Esophagus mucosa (tissue), 1 donor: ENCODE results near the gene PPIL6. TPM values are rescaled to one million over a fixed set of nuclear protein-coding genes. Genes with fewer than 3 reads are reported as not detected.

Experiments
- ATAC-seq: fragments of 200-7000 bp; cut with Tn5 transposase; one replicate; pipeline ENCODE4 v1.9.1; 2020
- total RNA-seq: library from RNA; stranded (reverse); gene quantifications from one replicate; pipeline ENCODE4 v1.2.4, GENCODE V29; 2023
- donor health status: DM: yes; HTN: yes; CAD: no.

Gene PPIL6
- total RNA-seq, 1 donor from 2014 or later: 0.84 TPM

DNA sequence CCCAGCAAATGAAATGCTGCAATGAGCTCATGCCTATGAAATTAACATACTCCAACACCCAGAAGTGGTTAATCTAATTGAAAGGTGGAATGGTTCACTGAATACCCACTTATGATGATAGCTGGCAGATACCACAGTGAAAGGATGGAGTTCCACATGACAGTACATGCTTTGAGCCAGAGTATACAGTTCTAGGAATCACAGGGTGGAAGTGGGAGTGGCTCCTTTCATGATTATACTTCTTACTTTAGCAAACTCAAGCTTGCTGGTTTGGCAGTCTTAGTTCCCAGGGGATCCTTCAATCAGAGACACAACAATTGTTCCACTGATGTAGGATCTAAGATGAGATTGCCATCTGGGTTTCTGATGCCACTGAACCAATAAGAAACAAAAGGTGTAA lies 79.6 kb downstream of the PPIL6 start:
- peak; percentile 60 for ATAC-seq

DNA sequence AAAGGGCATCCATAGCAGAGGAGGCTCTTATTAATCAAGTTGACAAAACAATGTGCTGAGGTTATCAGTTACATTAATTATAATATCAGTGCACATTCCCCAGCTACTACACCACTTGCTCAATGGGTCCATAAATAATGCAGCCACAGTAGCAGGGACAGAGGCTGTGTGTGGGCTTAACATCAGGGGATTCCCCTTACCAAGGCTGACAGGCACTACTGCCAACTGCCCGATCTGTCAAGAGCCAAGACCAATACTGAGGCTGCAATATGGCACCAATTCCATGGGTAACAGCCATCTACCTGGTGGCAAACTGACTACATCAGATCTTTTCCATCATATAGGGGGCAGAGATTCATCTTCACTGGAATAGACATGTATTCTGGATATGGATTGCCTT lies 80.1 kb downstream of the PPIL6 start:
- ATAC-seq: no peak

DNA sequence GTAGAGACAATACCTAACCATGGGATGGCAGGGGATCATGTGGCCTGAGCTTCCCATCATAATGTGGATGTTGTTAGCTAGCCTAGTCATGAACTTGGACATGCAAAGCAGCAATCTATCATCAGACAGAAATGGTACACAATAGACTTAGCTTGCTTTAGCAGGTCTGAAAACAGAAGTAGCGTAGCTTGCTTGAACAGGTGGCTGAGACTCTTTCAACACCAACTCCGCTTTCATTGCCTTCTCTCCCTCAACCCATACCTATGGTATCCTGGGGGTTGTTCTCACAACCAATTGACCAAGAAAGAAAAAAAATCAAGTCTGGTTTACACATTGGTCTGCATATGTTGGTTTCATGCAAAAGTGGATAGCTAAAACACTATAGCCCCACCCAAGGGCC lies 81.2 kb downstream of the PPIL6 start:
- ATAC-seq: no peak

DNA sequence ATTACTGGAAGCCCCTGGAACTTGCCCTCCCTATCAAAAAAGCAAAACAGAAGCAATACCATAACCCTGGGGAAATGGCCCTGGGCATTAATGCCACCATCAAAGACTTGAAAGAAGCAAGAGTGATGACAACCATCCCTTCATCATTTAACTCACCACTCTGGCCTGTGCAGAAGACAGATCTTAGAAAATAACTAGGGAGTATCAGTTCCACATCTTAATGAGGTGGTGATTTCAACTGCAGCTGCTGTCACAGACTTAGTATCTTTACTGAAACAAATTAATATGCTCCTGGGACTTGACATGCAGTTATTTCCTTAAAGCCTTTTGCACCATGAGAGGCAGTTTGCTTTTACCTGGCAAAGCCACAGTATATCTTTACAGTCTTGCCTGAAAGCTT lies 82.2 kb downstream of the PPIL6 start:
- ATAC-seq: no peak

DNA sequence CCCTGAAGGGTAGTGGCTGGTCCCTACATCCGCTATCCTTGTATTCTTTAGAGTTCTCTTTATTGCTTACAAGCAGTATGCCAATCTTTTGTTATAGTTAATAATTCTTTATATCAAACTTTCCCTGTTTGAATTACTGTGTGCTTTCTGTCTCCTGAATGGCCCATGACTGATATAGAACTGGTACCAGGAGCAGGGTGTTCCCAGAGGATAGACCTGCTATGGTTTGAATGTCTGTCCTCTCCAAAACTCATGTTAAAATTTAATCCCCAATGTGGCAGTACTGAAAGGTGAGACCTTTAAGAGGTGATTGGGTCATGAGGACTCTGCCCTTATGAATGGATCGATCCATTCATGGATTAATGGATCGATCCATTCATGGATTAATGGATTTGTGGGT lies 84.2 kb downstream of the PPIL6 start:
- no peak for ATAC-seq

DNA sequence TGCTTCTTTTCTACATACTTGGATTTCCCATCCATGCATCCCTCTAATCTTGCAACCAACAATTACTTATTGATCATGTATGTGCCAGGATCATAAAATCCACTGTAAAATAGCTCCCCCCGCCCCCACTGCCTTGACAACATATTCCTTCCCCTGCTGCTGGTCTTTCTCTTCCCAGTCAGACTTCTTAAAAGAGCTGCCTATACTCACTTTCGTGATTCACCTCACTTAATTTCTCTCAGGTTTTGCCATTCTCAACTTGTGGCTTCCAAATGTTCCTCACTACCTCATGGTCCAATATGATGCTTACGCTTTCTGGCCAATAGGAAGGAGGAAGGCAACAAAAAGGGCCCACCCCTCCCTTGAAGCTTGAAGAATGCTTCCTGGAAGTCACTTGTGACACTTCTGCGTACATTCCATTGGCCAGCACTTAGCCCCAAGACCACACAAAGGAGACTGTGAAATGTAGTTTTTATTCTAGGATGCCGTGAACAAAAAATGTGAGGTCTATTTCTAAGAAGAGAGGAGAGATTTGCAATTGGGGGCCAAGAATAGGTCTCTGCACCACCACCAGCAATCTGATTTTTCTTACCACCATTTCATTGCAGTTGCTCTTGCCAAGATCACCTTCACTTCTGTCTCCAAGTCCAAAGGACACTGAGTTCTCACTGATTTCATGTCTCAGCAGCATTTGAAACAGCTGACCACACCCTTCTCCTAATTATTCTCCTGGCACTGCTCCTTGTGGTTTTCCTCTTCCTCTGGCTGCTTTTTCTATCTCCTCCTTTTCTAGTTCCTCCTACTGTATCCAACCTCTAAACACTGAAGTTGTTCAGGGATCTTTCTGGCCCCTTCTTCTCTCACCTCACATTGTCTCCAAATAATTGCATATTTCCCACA lies 88.9 kb downstream of the PPIL6 start:
- ATAC-seq: no peak

DNA sequence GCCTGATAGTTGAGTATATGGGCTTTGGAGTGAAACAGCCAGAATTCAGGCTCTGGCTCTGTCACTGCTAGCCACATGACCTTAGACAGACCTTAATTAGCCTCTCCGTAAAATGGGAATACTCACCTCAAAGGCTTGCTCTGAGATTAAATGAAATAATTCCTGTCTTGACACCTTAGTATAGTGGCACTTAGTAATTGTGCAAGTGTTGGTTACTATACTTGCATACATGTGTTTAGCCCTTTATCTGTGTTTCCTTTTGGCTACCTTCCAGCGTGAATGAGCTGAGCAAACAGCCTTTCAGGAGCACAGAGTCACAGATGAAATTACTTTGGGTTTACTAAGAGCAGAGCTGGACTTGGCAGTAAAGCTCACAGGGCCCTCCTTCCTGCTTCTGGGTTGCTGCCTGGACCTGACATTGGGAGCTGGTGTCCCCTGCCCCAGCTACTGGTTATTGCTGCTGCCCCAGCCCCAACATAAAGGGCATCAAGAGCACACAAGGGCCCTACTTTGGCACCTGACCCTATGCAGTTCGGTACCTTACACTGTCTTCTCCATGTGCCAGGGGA lies 90.9 kb downstream of the PPIL6 start:
- ATAC-seq: peak; percentile 93

DNA sequence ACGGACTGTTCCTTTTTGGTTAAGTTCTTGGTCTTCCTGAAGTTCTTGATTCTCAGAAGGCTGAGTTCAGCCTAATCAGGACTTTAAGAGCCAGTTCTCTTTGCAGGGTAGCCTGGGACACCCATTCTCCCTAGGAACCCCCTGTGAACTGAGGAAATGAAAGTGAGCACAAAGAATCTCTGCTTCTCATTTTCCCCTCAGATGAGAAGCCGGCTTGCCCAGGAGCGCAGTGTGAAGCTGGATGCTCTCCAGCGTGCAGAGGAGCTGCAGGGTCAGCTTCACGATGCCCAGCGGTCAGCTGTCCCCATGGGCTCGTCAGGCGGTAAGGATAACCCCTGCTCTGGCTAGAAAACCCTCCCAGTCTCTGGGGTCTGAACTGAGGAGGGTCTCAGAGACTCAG lies 92.2 kb downstream of the PPIL6 start:
- no peak for ATAC-seq

DNA sequence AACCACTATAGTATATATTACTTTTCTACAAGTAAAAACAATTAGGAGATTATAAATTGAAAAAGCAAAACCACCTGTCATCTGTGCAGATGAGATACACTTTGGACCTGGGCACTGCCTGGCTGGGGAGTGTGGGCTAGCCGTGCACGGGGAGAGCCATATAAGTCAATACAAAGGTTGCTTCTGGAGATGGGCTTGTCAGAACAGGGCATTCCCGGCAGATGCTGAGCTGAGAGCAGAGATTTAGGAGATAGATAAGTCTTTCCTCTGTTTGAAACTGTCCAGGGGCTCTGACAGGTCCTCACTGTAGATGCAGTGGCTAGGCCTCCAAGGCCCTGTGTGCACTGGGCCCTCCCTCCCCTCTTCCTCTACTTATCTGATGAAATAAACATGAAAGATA lies 92.6 kb downstream of the PPIL6 start:
- no peak for ATAC-seq

DNA sequence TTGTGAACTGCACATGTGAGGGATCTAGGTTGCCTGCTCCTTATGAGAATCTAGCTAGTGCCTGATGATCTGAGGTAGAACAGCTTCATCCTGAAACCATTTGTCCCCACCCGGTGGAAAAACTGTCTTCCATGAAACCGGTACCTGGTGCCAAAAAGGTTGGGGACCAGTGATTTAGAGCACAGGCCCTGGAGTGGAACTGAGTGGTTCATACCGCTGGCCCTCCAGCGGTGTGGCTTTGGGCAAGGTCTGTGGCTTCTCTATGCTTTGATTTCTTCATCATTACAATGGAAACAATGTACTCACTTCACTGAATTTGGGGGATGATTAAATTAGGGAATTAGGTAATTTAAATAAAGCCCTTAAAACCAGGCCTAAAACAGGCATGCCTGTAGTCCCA lies 94.4 kb downstream of the PPIL6 start:
- no peak for ATAC-seq

DNA sequence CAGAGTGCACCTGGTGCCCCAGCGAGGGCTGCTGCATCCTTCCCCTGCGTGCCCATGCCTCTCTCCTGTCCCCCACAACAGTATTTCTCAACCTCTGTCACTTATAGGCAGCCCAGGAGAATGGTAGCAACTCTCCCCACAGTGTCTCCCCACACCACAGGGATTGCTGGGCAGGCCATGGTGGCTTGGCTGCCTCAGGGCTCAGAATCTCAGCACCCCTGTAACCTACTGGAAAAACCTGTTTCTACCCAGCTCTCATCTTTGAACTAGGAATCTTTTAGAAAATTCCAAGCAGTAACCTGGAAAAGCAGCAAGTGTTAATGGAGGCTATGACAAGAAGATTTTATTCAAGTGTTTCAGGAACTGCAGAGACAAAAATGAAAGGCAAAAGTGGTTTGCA lies 96.2 kb downstream of the PPIL6 start:
- ATAC-seq: peak; percentile 54

DNA sequence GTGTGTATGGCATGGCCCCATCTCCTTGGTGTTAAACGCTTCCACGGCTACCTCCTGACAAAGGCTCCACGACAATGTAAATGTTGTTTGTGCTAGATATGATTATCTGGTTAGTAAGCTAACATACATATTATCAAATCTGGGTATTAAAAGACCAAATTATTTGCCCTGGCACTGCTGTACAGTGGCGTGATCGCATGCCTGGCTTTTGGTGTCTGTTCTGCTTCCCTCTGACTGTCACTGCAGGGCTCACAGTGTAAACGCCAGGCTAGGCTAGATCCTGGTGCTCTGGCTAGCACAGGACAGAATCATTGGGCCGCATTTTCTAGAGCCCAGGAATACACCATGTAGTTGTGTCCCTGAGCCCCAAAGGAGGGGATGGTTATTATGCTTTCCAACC lies 96.9 kb downstream of the PPIL6 start:
- no peak for ATAC-seq

DNA sequence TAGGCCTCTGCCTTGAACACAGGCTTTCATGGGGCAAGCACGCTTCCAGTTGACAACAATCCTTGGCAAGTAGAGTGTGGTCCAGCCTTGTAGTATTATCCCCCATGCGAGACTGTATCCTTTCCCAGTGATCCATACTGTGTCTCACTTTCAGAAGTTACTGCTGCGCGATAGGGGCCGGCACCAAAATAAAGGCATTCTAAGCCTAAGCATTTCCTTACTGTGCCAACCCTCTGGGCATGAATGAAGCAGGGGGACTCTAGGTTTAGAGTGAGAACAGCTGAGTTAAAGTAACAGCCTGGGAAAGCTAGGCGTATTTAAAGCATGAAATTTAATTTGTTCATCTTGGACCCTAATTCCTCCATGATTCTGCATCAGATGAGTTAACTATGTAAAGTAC lies 97.5 kb downstream of the PPIL6 start:
- ATAC-seq: no peak

DNA sequence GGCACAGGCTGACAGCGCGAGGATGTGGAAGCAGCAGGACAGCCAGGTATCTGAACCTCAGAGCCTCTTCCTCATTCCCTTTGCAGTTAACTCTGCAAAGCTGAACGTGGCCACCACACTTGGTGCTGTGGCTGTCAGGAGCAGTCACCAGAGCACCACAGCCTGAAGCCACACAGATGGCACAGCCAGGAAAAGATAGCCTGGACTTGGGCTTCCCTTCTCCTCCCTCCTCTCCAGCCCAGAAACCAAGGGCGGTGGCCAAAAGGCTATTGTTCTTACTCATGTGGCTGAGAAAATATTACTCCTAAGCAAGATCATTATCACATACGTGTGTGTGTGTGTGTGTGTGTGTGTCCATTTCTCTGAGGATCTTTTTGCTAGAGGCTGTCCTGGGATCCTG lies 97.9 kb downstream of the PPIL6 start:
- no peak for ATAC-seq

DNA sequence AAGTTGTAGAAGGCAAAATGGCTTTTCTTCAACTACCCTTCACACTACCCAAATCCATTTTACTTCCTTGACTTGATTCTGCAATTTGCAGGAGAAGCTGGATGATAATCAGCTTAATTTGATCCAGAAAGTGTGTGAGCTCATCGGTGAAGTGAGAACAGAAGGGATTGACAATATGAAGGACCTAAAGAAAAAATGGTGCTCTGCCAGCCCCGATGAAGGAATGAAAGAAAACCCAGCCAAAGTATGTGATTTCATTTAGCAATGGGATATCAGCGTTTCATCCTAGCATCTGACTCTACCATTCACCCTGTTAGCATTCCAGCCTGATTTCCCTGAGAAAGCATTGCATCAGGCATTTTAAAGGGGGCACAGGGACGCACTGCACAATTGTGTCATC lies 99.6 kb downstream of the PPIL6 start:
- ATAC-seq: no peak

Other genes starting within 250 kb of the PPIL6 start
- gene CD164, start 58.2 kb downstream of the PPIL6 start, total RNA-seq: 91.3 TPM
- gene SMPD2, start 96 bp upstream of the PPIL6 start, total RNA-seq: 12.3 TPM
- 7.4 TPM for gene MICAL1, start 15.1 kb upstream of the PPIL6 start, total RNA-seq
- 4.9 TPM for gene ZBTB24, start 42.6 kb upstream of the PPIL6 start, total RNA-seq